ELR (cell line): ENCODE measurements around the gene GP5.

Source experiments
- DNase-seq: peaks from one replicate; pipeline ENCODE4 v3.0.0-alpha.2; 2015; ENCODE audit warnings: low read depth

GP5 gene

GRCh38 chr3:194348354-194348753 is 50.7 kb downstream of the GP5 start:
- no peak for DNase-seq

- DNase-seq = no peak
These were observed 52.4 kb downstream of the GP5 start for GRCh38 chr3:194346621-194347020.

GRCh38 chr3:194346035-194346434 is 53.0 kb downstream of the GP5 start:
- DNase-seq = no peak
